ENCODE measurements around the gene RGCC. TPM values are rescaled to one million over a fixed set of nuclear protein-coding genes. Genes with fewer than 3 reads are reported as not detected.

The RGCC gene
- total RNA-seq, 1 donor = 101 TPM

DNA sequence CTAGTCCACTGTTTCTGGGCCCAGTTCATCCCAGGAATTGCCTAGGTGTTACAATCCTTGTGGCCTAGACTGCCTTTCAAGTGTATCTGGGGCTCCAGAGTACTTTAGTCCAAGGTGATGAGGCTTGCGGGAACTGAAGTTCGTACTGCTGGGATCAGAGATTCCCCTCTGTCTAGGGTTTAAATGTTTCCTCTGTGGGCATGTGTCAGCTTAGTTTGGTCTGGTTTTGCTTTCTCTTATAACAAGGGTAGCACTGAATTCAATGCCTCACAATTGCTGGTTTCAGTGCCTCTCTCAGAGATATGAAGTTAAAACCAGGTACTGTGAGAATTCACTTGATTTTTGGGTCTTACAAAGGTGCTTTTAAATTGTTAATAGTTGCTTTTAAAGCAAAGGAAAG, 30.8 kb downstream of the RGCC start:
- TF ChIP-seq, protein P1, sequence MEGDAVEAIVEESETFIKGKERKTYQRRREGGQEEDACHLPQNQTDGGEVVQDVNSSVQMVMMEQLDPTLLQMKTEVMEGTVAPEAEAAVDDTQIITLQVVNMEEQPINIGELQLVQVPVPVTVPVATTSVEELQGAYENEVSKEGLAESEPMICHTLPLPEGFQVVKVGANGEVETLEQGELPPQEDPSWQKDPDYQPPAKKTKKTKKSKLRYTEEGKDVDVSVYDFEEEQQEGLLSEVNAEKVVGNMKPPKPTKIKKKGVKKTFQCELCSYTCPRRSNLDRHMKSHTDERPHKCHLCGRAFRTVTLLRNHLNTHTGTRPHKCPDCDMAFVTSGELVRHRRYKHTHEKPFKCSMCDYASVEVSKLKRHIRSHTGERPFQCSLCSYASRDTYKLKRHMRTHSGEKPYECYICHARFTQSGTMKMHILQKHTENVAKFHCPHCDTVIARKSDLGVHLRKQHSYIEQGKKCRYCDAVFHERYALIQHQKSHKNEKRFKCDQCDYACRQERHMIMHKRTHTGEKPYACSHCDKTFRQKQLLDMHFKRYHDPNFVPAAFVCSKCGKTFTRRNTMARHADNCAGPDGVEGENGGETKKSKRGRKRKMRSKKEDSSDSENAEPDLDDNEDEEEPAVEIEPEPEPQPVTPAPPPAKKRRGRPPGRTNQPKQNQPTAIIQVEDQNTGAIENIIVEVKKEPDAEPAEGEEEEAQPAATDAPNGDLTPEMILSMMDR (IDR thresholded peaks at IDR 0.05; ENCODE audit: insufficient read depth, low read depth, low read length) = no peak
- DNase-seq (ENCODE audit: low read depth) = no peak
- H3K4me3 ChIP-seq (ENCODE audit: low read depth, low read length) = no peak overlapping the region

GRCh38 chr13:41490371-41491015, 33.1 kb downstream of the RGCC start:
- H3K4me3 ChIP-seq (ENCODE audit: low read depth, low read length) = no peak overlapping the region
- no peak for DNase-seq (ENCODE audit: low read depth)
- TF ChIP-seq, protein P1 (IDR thresholded peaks at IDR 0.05; ENCODE audit: insufficient read depth, low read depth, low read length) = no peak

DNA sequence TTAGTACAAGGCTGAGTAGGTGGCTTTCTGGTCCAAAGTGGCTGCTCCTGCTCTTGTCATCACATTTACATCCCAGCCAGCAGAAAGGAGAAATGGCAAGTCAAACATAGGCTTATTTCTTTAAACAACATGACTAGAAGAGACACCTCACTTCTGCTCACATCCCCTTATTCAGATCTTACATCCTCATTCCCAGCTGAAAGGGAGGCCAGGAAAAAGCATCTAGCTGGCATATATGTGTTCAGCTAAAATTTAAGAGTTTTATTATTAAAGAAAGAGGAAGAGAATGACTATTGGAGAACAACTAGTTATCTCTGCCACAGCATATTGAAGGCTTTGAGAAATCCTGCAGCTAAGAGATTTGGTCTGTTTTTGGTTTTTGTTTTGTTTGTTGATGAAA, 34.1 kb downstream of the RGCC start:
- DNase-seq (ENCODE audit: low read depth) = no peak
- H3K4me3 ChIP-seq (ENCODE audit: low read depth, low read length) = no peak overlapping the region
- TF ChIP-seq, protein P1 (IDR thresholded peaks at IDR 0.05; ENCODE audit: insufficient read depth, low read depth, low read length) = no peak

GRCh38 chr13:41492432-41493260, 35.3 kb downstream of the RGCC start:
- TF ChIP-seq, protein P1 (IDR thresholded peaks at IDR 0.05; ENCODE audit: insufficient read depth, low read depth, low read length) = no peak
- no peak for DNase-seq (ENCODE audit: low read depth)
- H3K4me3 ChIP-seq (ENCODE audit: low read depth, low read length) = no peak overlapping the region

GRCh38 chr13:41494202-41494601, 36.9 kb downstream of the RGCC start:
- no peak overlapping the region for H3K4me3 ChIP-seq (ENCODE audit: low read depth, low read length)
- TF ChIP-seq, protein P1 (IDR thresholded peaks at IDR 0.05; ENCODE audit: insufficient read depth, low read depth, low read length) = no peak
- no peak for DNase-seq (ENCODE audit: low read depth)

DNA sequence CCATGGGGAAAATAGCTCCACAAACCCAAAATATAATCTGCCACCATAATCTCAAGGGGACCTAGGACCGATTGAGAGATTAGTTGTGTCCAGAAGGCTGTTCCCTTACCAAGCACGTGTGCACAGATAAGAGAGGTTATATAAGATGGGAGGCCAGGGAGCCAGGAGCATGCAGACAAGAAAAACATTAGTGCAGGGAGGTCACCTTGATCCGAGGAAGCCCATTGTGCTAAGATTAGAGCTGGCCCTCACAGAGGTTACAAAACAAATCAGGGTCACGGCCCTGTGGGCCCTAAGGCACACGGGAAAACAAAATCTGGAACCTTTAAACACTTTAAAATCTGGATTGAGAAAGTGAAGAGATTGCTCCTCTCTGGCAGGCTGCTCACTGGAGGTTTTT, 37.7 kb downstream of the RGCC start:
- no peak for DNase-seq (ENCODE audit: low read depth)
- TF ChIP-seq, protein P1 (IDR thresholded peaks at IDR 0.05; ENCODE audit: insufficient read depth, low read depth, low read length) = no peak

More for the DNA sequence above, 37.7 kb downstream of the RGCC start:
- H3K4me3 ChIP-seq (ENCODE audit: low read depth, low read length) = no peak overlapping the region

All from fibroblast of villous mesenchyme (primary cell).